GM12873 (cell line): ENCODE measurements around the gene HECW1.

Experiments used
- TF ChIP-seq, protein P1 (sequence below): IDR thresholded peaks from 2 replicates; pipeline ENCODE4 v1.5.1; 2012; ENCODE audit warnings: low read depth, mild to moderate bottlenecking, moderate library complexity, low read length, control low read depth; ENCODE audit not compliant: insufficient read depth; ENCODE audit errors: missing control alignments

HECW1 gene

DNA sequence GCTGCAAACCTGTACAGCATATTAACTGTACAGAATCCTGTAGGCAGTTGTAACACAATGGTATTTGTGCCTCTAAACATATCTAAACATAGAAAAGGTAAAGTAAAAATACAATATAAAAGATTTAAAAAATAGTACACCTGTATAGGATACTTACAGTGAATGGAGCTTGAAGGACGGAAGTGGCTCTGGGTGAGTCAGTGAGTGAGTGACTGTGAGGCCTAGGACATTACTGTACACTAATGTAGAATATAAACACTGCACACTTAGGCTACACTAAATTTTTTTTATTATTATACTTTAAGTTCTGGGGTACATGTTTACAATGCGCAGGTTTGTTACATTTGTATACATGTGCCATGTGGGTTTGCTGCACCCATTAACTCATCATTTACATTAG is 373.1 kb downstream of the HECW1 start:
- TF ChIP-seq, protein P1, sequence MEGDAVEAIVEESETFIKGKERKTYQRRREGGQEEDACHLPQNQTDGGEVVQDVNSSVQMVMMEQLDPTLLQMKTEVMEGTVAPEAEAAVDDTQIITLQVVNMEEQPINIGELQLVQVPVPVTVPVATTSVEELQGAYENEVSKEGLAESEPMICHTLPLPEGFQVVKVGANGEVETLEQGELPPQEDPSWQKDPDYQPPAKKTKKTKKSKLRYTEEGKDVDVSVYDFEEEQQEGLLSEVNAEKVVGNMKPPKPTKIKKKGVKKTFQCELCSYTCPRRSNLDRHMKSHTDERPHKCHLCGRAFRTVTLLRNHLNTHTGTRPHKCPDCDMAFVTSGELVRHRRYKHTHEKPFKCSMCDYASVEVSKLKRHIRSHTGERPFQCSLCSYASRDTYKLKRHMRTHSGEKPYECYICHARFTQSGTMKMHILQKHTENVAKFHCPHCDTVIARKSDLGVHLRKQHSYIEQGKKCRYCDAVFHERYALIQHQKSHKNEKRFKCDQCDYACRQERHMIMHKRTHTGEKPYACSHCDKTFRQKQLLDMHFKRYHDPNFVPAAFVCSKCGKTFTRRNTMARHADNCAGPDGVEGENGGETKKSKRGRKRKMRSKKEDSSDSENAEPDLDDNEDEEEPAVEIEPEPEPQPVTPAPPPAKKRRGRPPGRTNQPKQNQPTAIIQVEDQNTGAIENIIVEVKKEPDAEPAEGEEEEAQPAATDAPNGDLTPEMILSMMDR, result no peak

DNA sequence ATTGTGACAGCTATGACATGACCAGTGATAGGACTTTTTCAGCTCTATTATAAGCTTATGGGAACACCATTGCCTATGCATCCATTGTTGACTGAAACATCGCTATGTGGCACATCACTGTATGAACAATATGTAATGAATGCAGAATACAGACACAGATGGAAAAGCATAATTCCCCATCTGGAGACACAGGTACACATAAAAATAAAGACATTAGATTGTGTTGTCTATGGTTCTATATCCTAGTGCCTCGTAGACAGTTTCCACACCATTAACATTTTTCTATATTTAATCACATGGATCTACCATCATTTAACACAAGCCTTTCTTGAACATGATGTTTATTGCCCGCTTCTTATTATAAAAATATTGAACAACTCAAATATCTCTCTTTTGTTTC is 374.2 kb downstream of the HECW1 start:
- TF ChIP-seq, protein P1, result no peak

DNA sequence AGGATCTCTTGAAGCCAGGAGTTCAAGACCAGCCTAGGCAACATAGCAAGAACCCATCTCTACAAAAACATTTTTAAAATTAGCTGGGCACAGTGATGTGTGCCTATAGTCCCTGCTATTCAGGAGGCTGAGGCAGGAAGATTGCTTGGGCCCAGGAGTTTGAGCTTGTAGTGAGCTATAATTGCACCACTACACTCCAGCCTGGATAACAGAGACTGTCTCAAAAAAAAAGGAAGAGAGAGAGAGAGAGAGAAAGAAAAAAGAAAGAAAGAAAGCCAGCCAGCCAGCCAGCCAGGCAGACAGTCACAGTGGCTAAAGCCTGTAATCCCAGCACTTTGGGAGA is 375.3 kb downstream of the HECW1 start:
- TF ChIP-seq, protein P1, result no peak

DNA sequence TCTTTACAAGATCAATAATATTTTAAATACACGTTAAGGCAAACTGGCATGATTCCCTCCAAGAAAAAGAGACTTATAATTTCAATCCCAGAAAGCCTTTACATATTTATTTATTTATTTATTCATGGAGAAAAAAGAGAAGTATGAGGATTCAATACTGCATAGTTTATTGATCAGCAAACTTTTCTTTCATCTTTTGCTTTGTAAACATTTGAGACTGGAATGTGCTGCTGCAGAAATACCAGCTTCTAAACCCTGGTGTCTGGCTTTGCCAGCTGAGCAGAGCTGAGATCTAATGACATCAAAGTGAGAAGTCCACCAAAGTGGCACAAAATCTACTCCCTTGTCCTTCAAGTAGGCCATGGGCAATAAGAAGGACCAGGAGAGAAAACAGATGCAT is 376.8 kb downstream of the HECW1 start:
- TF ChIP-seq, protein P1, result no peak

DNA sequence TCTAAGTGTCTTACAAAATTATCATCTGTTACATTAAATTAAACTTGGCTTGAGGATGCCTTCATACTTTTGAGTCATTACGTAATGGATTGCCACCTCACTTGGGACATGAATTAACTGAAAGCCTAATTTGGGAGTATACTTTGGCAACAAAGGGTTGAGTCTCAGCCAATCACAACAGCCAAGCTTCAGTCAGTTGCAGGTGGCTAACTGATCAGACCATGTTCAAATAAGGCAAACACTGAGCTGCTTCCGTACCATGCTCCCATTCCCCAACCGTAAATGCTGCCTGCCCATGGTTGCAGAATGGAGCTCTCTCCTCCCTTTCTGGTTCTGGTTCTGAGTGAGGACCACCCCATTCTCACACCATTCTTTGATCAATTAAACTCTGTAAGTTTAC is 377.6 kb downstream of the HECW1 start:
- TF ChIP-seq, protein P1, result no peak

DNA sequence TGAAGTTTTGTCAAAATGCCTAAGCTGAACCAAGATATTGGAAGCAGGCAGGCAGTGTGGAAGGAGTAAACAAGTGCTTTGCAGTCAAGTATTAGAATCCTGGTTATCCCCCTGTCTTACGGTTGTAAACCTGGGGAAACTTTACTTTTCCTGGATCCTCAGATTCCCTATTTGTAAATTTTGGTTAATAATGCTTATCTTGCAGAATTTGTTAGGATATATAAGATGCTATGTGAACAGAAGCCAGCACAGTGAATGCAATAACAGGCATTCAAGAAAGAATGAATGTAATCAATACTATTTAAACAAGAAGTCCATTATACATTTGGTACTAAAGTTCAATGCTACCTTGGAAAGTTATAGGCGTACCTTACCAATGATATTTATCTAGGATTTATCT is 378.7 kb downstream of the HECW1 start:
- TF ChIP-seq, protein P1, result no peak

DNA sequence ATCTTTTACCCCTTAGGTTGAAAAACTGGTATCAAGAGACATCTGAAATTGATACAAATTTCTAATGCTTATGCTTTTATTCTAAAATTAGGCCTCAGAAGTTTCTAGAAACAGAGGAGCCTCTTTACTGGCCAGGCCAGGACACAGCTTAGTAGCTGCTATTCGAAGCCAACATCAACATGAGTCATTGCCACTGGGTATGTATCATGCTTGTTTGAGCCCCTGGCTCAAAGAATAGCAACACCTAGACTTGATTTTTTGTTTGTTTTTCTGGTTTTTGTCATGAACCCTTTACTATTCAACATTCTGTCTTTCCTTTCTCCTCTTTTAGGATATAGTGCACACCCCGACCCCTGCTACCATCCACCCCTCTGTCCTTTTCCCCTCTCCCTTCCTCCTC is 379.5 kb downstream of the HECW1 start:
- TF ChIP-seq, protein P1, result no peak

DNA sequence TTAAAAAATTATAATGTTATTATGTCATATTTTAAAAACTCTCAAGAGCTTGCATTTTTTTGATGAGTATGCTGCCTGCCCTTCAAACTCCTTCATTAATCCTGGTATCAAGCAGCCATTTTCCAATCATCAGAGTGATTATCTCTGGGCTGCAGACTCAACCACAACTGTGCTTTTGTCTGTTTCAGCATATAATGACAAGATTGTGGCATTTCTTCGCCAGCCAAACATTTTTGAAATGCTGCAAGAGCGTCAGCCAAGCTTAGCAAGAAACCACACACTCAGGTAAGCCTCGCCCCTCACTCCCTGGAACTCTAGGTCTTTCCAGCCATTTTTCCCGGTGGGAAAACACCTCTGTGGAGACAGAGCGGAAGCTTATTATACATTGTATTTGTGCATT is 380.4 kb downstream of the HECW1 start:
- TF ChIP-seq, protein P1, result no peak
